B cell (primary cell): Measurements from ENCODE around the gene TRIM6. TPM values are rescaled to one million over a fixed set of nuclear protein-coding genes. Genes with fewer than 3 reads are reported as not detected.

Experiments used
- ATAC-seq: fragments of 200-7000 bp; cut with Tn5 transposase; one replicate; pipeline ENCODE4 v1.10.0; 2021; ENCODE audit warnings: low read depth, mild to moderate bottlenecking, moderate number of reproducible peaks, moderate library complexity
- CTCF ChIA-PET: fragments of 350-600 bp; sonication (Branson Sonifier 250); formaldehyde crosslinking; loops from one replicate; lab custom pipeline; 2021; ENCODE audit warnings: antibody characterized with exemption, inconsistent platforms; lab: Charles Lee
- POLR2A ChIA-PET: fragments of 350-600 bp; sonication (Branson Sonifier 250); formaldehyde crosslinking; loops from one replicate; lab custom pipeline; 2021; ENCODE audit warnings: antibody characterized with exemption; lab: Charles Lee
- DNase-seq: peaks from one replicate; pipeline ENCODE4 v3.0.0; 2013
- H2AFZ ChIP-seq: 2 replicates; pipeline ENCODE4 v1.6.1; 2012; ENCODE audit warnings: mild to moderate bottlenecking, low read depth, low read length; ENCODE audit not compliant: insufficient read depth, poor library complexity, severe bottlenecking
- H3K27ac ChIP-seq, 2 donors: 1 replicate in 1 of 2; 2 replicates in 1 of 2; pipeline ENCODE4 v1.5.1; 2012 to 2013; ENCODE audit warnings: low read length in 2 of 2, mild to moderate bottlenecking in 2 of 2, moderate library complexity in 1 of 2
- H3K27me3 ChIP-seq, 4 experiments: fragments of 200-600 bp in 1 of 4; sonication (generic) in 1 of 4; replicated peaks in 1 of 4; 1 replicate in 2 of 4; 2 replicates in 2 of 4; pipeline versions ENCODE4 v1.6.1 to v1.7.0; 2013 to 2016; ENCODE audit warnings: low read length in 3 of 4, mild to moderate bottlenecking in 2 of 4, mixed read lengths in 1 of 4, moderate library complexity in 1 of 4; ENCODE audit not compliant: insufficient read depth in 4 of 4, control insufficient read depth in 3 of 4; ENCODE audit errors: control extremely low read depth in 1 of 4
- H3K36me3 ChIP-seq, 2 experiments: replicated peaks in 1 of 2; 1 replicate in 1 of 2; 2 replicates in 1 of 2; pipeline versions ENCODE4 v1.6.1 to v1.7.1; 2013; ENCODE audit warnings: low read length in 1 of 2; ENCODE audit not compliant: insufficient read depth in 2 of 2, control insufficient read depth in 1 of 2; ENCODE audit errors: control extremely low read depth in 1 of 2, extremely low read depth in 1 of 2
- H3K4me1 ChIP-seq, 2 donors: fragments of 200-600 bp in 1 of 2; sonication (generic) in 1 of 2; 1 replicate in 1 of 2; 2 replicates in 1 of 2; pipeline versions ENCODE4 v1.5.1 to v1.6.1; 2013 to 2017; ENCODE audit warnings: low read length in 2 of 2; ENCODE audit not compliant: control insufficient read depth in 2 of 2, insufficient read depth in 2 of 2
- H3K4me2 ChIP-seq: replicated peaks from 2 replicates; pipeline ENCODE3; 2012; ENCODE audit warnings: mild to moderate bottlenecking, low read depth, low read length; ENCODE audit not compliant: poor library complexity, severe bottlenecking
- H3K4me3 ChIP-seq, 5 experiments: fragments of 200-600 bp in 1 of 5; sonication (generic) in 1 of 5; 1 replicate in 3 of 5; 2 replicates in 2 of 5; pipeline versions ENCODE4 v1.5.1 to v1.7.0; 2011 to 2016; ENCODE audit warnings: low read length in 4 of 5, mild to moderate bottlenecking in 4 of 5, low read depth in 2 of 5, control low read depth in 1 of 5, moderate library complexity in 1 of 5; ENCODE audit not compliant: insufficient read depth in 1 of 5; ENCODE audit errors: control extremely low read depth in 1 of 5, extremely low read depth in 1 of 5
- H3K79me2 ChIP-seq: fragments of 200-600 bp; sonication (generic); one replicate; pipeline ENCODE4 v1.6.0; 2016; ENCODE audit warnings: low read length; ENCODE audit not compliant: control insufficient read depth, insufficient read depth
- H3K9ac ChIP-seq: fragments of 200-600 bp; sonication (generic); 2 replicates; pipeline ENCODE4 v1.6.1; 2017; ENCODE audit warnings: mild to moderate bottlenecking, low read length, moderate library complexity
- H3K9me3 ChIP-seq, 3 donors: one replicate each; pipeline versions ENCODE4 v1.6.1 to v1.7.1; 2013; ENCODE audit warnings: low read length in 2 of 3; ENCODE audit not compliant: control insufficient read depth in 2 of 3, insufficient read depth in 1 of 3; ENCODE audit errors: control extremely low read depth in 1 of 3
- H4K20me1 ChIP-seq: 2 replicates; pipeline ENCODE4 v1.6.0; 2012; ENCODE audit warnings: mild to moderate bottlenecking, low read length; ENCODE audit not compliant: insufficient read depth, control insufficient read depth, poor library complexity, severe bottlenecking
- H3K27ac Mint-ChIP-seq: one replicate; pipeline ENCODE4 v1.8.0; 2021; ENCODE audit warnings: mixed read lengths
- H3K27me3 Mint-ChIP-seq: one replicate; pipeline ENCODE4 v1.8.0; 2021; ENCODE audit warnings: mixed read lengths
- H3K4me1 Mint-ChIP-seq: one replicate; pipeline ENCODE4 v1.8.0; 2021; ENCODE audit warnings: mixed read lengths
- H3K4me3 Mint-ChIP-seq: one replicate; pipeline ENCODE4 v1.8.0; 2021; ENCODE audit warnings: mixed read lengths
- H3K9me3 Mint-ChIP-seq: one replicate; pipeline ENCODE4 v1.8.0; 2022; ENCODE audit warnings: mixed read lengths; ENCODE audit not compliant: insufficient read depth
- EZH2 ChIP-seq: IDR thresholded peaks from 2 replicates; pipeline ENCODE4 v1.6.1; 2012; ENCODE audit warnings: borderline replicate concordance, low read depth, mild to moderate bottlenecking, moderate library complexity, low read length; ENCODE audit not compliant: insufficient read depth, poor library complexity, severe bottlenecking
- WGBS: methylation state at CpG from one replicate; pipeline ENCODE4 v1.1.5; 2013; ENCODE audit warnings: missing lambda C conversion rate; ENCODE audit not compliant: insufficient coverage; 5-methylcytosine and 5-hydroxymethylcytosine counted together
- intact Hi-C: fragments of 100-400 bp; cut with micrococcal nuclease; formaldehyde crosslinking; loops from one replicate; pipeline ENCODE4 v1.10.0; 2022
- polyA plus RNA-seq: library from polyadenylated mRNA; depleted of rRNA; stranded (reverse); fragments of >200 nt; gene quantifications from 2 replicates; pipeline ENCODE4 v1.2.3, GENCODE V29; 2012
- total RNA-seq, 2 donors: library from RNA; stranded (reverse); fragments of 120-200 nt in 1 of 2; gene quantifications; 1 replicate in 1 of 2; 2 replicates in 1 of 2; pipeline versions ENCODE4 v1.2.3 to v1.2.4, GENCODE V29; 2013 to 2022
- TF ChIP-seq, protein P1 (sequence below): fragments of 200-600 bp; IDR thresholded peaks from one replicate; pipeline ENCODE4 v1.8.0; 2022; ENCODE audit warnings: antibody characterized with exemption, mild to moderate bottlenecking

The TRIM6 gene
- total and polyA plus RNA-seq, 2 donors (not counting 1 experiment from before 2014, with no cell fraction given): 0.10 TPM; not detected in 1

DNA sequence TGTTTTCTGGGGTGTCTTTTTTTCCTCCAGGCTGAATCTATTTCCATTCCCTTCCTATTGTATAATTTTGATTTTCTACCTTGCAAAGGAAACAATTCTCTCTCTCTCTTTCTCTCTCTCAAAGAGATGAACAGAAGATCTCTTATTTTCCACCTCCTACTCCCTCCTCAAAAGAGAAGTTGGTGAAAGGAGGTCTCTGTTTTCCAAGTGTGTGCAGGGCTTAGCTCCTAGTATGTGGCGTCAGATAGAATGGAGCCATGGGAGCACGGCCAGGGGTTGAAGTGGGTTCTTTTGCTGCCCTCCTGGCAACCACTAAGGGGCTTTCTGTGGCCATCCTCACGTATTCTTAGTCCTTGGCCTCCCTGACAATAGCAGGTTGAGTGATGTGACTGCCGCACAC, 28.8 kb downstream of the TRIM6 start:
- Mint-ChIP-seq H3K9me3 (no peaks in the 10 kb centered on the region), H3K4me3 (peak overlapping the region; percentile 95), H3K27ac (peak overlapping the region; percentile 96), H3K4me1 (peaks cover 48% of the 10 kb centered on the region), H3K27me3 (no peaks in the 10 kb centered on the region)
- CTCF ChIA-PET: interaction anchor here (1.1 to 1.5 kb wide), 3 partner anchors 25 to 59 kb away, joined by 3 to 7 read pairs (median 5); partner anchors contain the start of gene TRIM5
- peak overlapping the region; percentile 92 for H2AFZ ChIP-seq
- intact Hi-C loops: loop anchor here (1.0 to 2.0 kb wide), 2 partner anchors 64 to 610 kb away; partner anchors contain the start of genes FHIP1B and TRIM22
- peak overlapping the region; percentile 63 to 89 for H3K27ac ChIP-seq
- WGBS: 35% methylated on average over 4 of the region's 4 CpGs
- ATAC-seq (no peak), DNase-seq (no peak)
- POLR2A ChIA-PET: interaction anchor here (1.2 to 1.4 kb wide), 2 partner anchors 16 to 58 kb away, joined by 3 read pairs; no protein-coding TSS in a partner anchor
- H3K36me3 ChIP-seq: no peaks in the 10 kb centered on the region
- peak overlapping the region; percentile 89 for H3K4me2 ChIP-seq
- H3K9me3 ChIP-seq: no peaks in the 10 kb centered on the region
- H3K9ac ChIP-seq: peak overlapping the region; percentile 78
- H4K20me1 ChIP-seq: no peaks in the 10 kb centered on the region
- no peaks in the 10 kb centered on the region for H3K27me3 ChIP-seq
- H3K4me3 ChIP-seq: peak overlapping the region; percentile 44 to 83 (median 73)
- TF ChIP-seq, protein P1, sequence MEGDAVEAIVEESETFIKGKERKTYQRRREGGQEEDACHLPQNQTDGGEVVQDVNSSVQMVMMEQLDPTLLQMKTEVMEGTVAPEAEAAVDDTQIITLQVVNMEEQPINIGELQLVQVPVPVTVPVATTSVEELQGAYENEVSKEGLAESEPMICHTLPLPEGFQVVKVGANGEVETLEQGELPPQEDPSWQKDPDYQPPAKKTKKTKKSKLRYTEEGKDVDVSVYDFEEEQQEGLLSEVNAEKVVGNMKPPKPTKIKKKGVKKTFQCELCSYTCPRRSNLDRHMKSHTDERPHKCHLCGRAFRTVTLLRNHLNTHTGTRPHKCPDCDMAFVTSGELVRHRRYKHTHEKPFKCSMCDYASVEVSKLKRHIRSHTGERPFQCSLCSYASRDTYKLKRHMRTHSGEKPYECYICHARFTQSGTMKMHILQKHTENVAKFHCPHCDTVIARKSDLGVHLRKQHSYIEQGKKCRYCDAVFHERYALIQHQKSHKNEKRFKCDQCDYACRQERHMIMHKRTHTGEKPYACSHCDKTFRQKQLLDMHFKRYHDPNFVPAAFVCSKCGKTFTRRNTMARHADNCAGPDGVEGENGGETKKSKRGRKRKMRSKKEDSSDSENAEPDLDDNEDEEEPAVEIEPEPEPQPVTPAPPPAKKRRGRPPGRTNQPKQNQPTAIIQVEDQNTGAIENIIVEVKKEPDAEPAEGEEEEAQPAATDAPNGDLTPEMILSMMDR: no peak
- no peak for TF ChIP-seq EZH2
- H3K4me1 ChIP-seq: peaks cover 22 to 24% of the 10 kb centered on the region in 2 donors
- H3K79me2 ChIP-seq: peaks cover 59% of the 10 kb centered on the region

DNA sequence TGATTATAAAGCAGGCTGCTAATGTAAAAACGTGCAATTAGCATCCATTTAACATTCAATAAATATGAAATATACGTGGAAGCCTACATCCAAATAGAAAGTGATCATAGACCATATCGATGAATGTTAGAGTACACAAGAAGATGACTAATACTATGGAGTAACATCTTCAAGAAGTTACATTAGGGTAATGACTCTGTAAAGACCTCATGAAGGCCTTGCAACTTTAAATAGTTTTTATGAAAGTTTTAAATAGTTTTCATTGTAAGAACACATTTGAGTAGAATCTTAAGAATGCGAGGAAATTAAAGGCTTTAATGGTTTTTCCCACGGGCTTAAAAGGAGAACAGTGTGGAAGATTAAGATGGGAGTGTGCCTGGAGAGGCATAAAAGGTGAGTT, 29.8 kb downstream of the TRIM6 start:
- Mint-ChIP-seq H3K27me3 (no peaks in the 10 kb centered on the region), H3K4me1 (peaks cover 52% of the 10 kb centered on the region), H3K9me3 (no peaks in the 10 kb centered on the region), H3K4me3 (peak overlapping the region; percentile 95), H3K27ac (peak overlapping the region; percentile 96)
- DNase-seq (no peak), ATAC-seq (no peak)
- no peak overlapping the region for H2AFZ ChIP-seq
- CTCF ChIA-PET: no interaction called here
- peak overlapping the region in 1 of 2 donors; percentile 89 for H3K27ac ChIP-seq
- POLR2A ChIA-PET: interaction anchor here (0.8 kb wide), 1 partner anchor 58 kb away, joined by 3 read pairs; the partner anchor contains the start of gene TRIM5
- peak overlapping the region in 1 of 5 experiments; percentile 73 for H3K4me3 ChIP-seq
- no peaks in the 10 kb centered on the region for H3K36me3 ChIP-seq
- H3K9me3 ChIP-seq: no peaks in the 10 kb centered on the region
- H4K20me1 ChIP-seq: no peaks in the 10 kb centered on the region
- peaks cover 66% of the 10 kb centered on the region for H3K79me2 ChIP-seq
- no peak for TF ChIP-seq EZH2
- TF ChIP-seq, protein P1: no peak
- 100% methylated on average over 2 of the region's 5 CpGs for WGBS
- no peak overlapping the region for H3K9ac ChIP-seq
- peak overlapping the region; percentile 89 for H3K4me2 ChIP-seq
- intact Hi-C loops: no loop called here
- peaks cover 26 to 27% of the 10 kb centered on the region in 2 donors for H3K4me1 ChIP-seq
- H3K27me3 ChIP-seq: no peaks in the 10 kb centered on the region
